OCI-LY7 (cell line): ENCODE data around the gene RIC3. TPM values are rescaled to one million over a fixed set of nuclear protein-coding genes. Genes with fewer than 3 reads are reported as not detected.

Experiments used
- BruUV-seq: library from RNA; stranded (reverse); fragments of 400-500 nt; replicated peaks from 2 replicates; lab custom pipeline; 2021; lab: Mats Ljungman, UMichigan
- CTCF ChIA-PET: fragments of 300-600 bp; sonication (Branson Sonifier 250); formaldehyde crosslinking; loops from one replicate; lab custom pipeline; 2022; ENCODE audit warnings: antibody characterized with exemption; ENCODE audit not compliant: unreplicated experiment; lab: Charles Lee
- POLR2A ChIA-PET: fragments of 300-600 bp; sonication (Branson Sonifier 250); formaldehyde crosslinking; loops from one replicate; lab custom pipeline; 2022; ENCODE audit warnings: antibody characterized with exemption; lab: Charles Lee
- DNase-seq: peaks from one replicate; pipeline ENCODE4 v3.0.0-alpha.2; 2015; ENCODE audit warnings: low spot score
- H2AFZ ChIP-seq: fragments of 200-600 bp; sonication (generic), shearing (Covaris generic); 2 replicates; pipeline ENCODE4 v1.6.1; 2014; ENCODE audit warnings: mild to moderate bottlenecking, antibody characterized with exemption, low read length, moderate library complexity
- H3K27ac ChIP-seq: fragments of 200-600 bp; sonication (generic); 2 replicates; pipeline ENCODE4 v1.5.1; 2014; ENCODE audit warnings: mixed run types, low read depth, mild to moderate bottlenecking, moderate library complexity, low read length, inconsistent platforms; ENCODE audit not compliant: poor library complexity, severe bottlenecking
- H3K36me3 ChIP-seq: fragments of 200-600 bp; sonication (generic); 2 replicates; pipeline ENCODE4 v1.6.1; 2014; ENCODE audit warnings: mild to moderate bottlenecking, antibody characterized with exemption, low read length, moderate library complexity, mixed read lengths; ENCODE audit not compliant: insufficient read depth
- H3K4me1 ChIP-seq: fragments of 200-600 bp; sonication (generic); 2 replicates; pipeline ENCODE4 v1.5.1; 2014; ENCODE audit warnings: mild to moderate bottlenecking, low read length; ENCODE audit not compliant: insufficient read depth, poor library complexity, severe bottlenecking
- H3K4me2 ChIP-seq: fragments of 200-600 bp; sonication (generic); 2 replicates; pipeline ENCODE4 v1.6.1; 2014; ENCODE audit warnings: mild to moderate bottlenecking, low read length
- H3K4me3 ChIP-seq: fragments of 200-600 bp; sonication (generic); 2 replicates; pipeline ENCODE4 v1.5.1; 2014; ENCODE audit warnings: mild to moderate bottlenecking, low read depth, low read length; ENCODE audit not compliant: poor library complexity, severe bottlenecking
- H3K79me2 ChIP-seq: fragments of 200-600 bp; sonication (generic); 2 replicates; pipeline ENCODE4 v1.6.1; 2016; ENCODE audit warnings: low read depth, mild to moderate bottlenecking, low read length, moderate library complexity, mixed read lengths; ENCODE audit not compliant: insufficient read depth
- H3K9me2 ChIP-seq: fragments of 200-600 bp; sonication (generic); 2 replicates; pipeline ENCODE4 v1.6.1; 2016; ENCODE audit warnings: mild to moderate bottlenecking, low read length, mixed read lengths; ENCODE audit not compliant: insufficient read depth
- H3K9me3 ChIP-seq: fragments of 200-600 bp; sonication (generic); 2 replicates; pipeline ENCODE4 v1.6.1; 2014; ENCODE audit warnings: mild to moderate bottlenecking, mixed run types, low read length, mixed read lengths
- H4K20me1 ChIP-seq: fragments of 200-600 bp; sonication (generic); 2 replicates; pipeline ENCODE4 v1.6.1; 2014; ENCODE audit warnings: mild to moderate bottlenecking, antibody characterized with exemption, low read length, moderate library complexity, mixed read lengths; ENCODE audit not compliant: insufficient read depth
- CTCF ChIP-seq: fragments of 200-600 bp; sonication (generic); conservative IDR thresholded peaks from 2 replicates; pipeline ENCODE4 v1.5.1; 2014; ENCODE audit warnings: mild to moderate bottlenecking, antibody characterized with exemption, low read length, moderate library complexity, mixed read lengths
- EZH2phosphoT487 ChIP-seq: fragments of 200-600 bp; sonication (generic); IDR thresholded peaks from 2 replicates; pipeline ENCODE4 v1.6.1; 2018; ENCODE audit warnings: low read depth, borderline replicate concordance, mild to moderate bottlenecking, mixed run types, antibody characterized with exemption, low read length, moderate library complexity, mixed read lengths
- intact Hi-C: fragments of 100-400 bp; cut with micrococcal nuclease; formaldehyde crosslinking; loops from one replicate; pipeline ENCODE4 v1.10.0; 2022; ENCODE audit not compliant: unreplicated experiment
- total RNA-seq, 2 experiments: library from RNA; depleted of rRNA in 1 of 2; stranded (reverse); fragments of >200 nt in 1 of 2; shearing (Covaris generic) in 1 of 2; gene quantifications; 2 replicates each; pipeline ENCODE4 v1.2.3, GENCODE V29; 2014 to 2022

RIC3 gene
- total RNA-seq, 2 experiments from 2014 or later: not detected

GRCh38 chr11:8091721-8092120 lies 77.1 kb downstream of the RIC3 start:
- Histone ChIP-seq H3K4me2 (no peak overlapping the region), H3K79me2 (no peaks in the 10 kb centered on the region), H3K4me3 (no peak overlapping the region), H4K20me1 (no peaks in the 10 kb centered on the region), H3K4me1 (peaks cover 5% of the 10 kb centered on the region), H2AFZ (peak overlapping the region; percentile 66; the same call in 1 of the 2 replicates), H3K27ac (no peak overlapping the region), H3K9me2 (no peaks in the 10 kb centered on the region), H3K9me3 (no peaks in the 10 kb centered on the region), H3K36me3 (no peaks in the 10 kb centered on the region)
- intact Hi-C loops: loop anchor here (2.0 kb wide), 2 partner anchors 85 to 199 kb away; no protein-coding TSS in a partner anchor
- CTCF ChIA-PET: interaction anchor here (2.4 kb wide), 1 partner anchor 8 kb away, joined by 9 read pairs; no protein-coding TSS in a partner anchor
- TF ChIP-seq CTCF: no peak
- no peak for TF ChIP-seq EZH2phosphoT487
- BruUV-seq: no TSS peak
- POLR2A ChIA-PET: interaction anchor here (0.7 to 0.9 kb wide), 3 partner anchors 46 to 833 kb away, joined by 3 read pairs; no protein-coding TSS in a partner anchor
- DNase-seq: no peak

GRCh38 chr11:8090756-8091155 lies 78.1 kb downstream of the RIC3 start:
- peak; percentile 51 for DNase-seq
- ChIA-PET CTCF (interaction anchor here (1.0 to 2.4 kb wide), 2 partner anchors 9 to 84 kb away, joined by 4 to 9 read pairs; no protein-coding TSS in a partner anchor), POLR2A (interaction anchor here (0.9 to 1.2 kb wide), 2 partner anchors 9 to 12 kb away, joined by 4 to 5 read pairs; no protein-coding TSS in a partner anchor)
- Histone ChIP-seq H3K9me3 (no peaks in the 10 kb centered on the region), H2AFZ (peak overlapping the region; percentile 32; the same call in 1 of the 2 replicates), H3K27ac (no peak overlapping the region), H4K20me1 (no peaks in the 10 kb centered on the region), H3K79me2 (no peaks in the 10 kb centered on the region), H3K4me1 (peaks cover 5% of the 10 kb centered on the region), H3K4me2 (no peak overlapping the region), H3K36me3 (no peaks in the 10 kb centered on the region), H3K9me2 (no peaks in the 10 kb centered on the region), H3K4me3 (no peak overlapping the region)
- BruUV-seq: no TSS peak
- intact Hi-C loops: loop anchor here (2.0 kb wide), 2 partner anchors 84 to 198 kb away; no protein-coding TSS in a partner anchor
- peak; percentile 75 for TF ChIP-seq CTCF
- TF ChIP-seq EZH2phosphoT487: no peak
